H1 (cell line): ENCODE results near the gene DNAJC22. TPM values are rescaled to one million over a fixed set of nuclear protein-coding genes. Genes with fewer than 3 reads are reported as not detected.

Experiments used
- CTCF ChIA-PET: fragments of 300-600 bp; sonication (Branson Sonifier 250); formaldehyde crosslinking; loops from one replicate; lab custom pipeline; 2021; ENCODE audit not compliant: partially characterized antibody; lab: Charles Lee
- POLR2A ChIA-PET: fragments of 300-600 bp; sonication (Branson Sonifier 250); formaldehyde crosslinking; loops from one replicate; lab custom pipeline; 2021; ENCODE audit warnings: inconsistent platforms; ENCODE audit not compliant: partially characterized antibody; lab: Charles Lee
- DNase-seq, 2 experiments: peaks; one replicate each; pipeline versions ENCODE4 v3.0.0 to v3.0.0-alpha.2; 2010 to 2022; ENCODE audit warnings: low spot score in 2 of 2, low read depth in 1 of 2, mixed read lengths in 1 of 2
- FAIRE-seq: peaks from 2 replicates; lab custom pipeline; 2011; peaks lifted over from hg19 to GRCh38; lab: Jason Lieb, UNC
- H2AFZ ChIP-seq: 2 replicates; pipeline ENCODE4 v1.8.1; 2012; ENCODE audit warnings: low read length, inconsistent platforms
- H2AK5ac ChIP-seq: 2 replicates; pipeline ENCODE4 v1.6.1; 2013; ENCODE audit warnings: low read depth, low read length
- H2BK120ac ChIP-seq: replicated peaks from 2 replicates; pipeline ENCODE3; 2013; ENCODE audit warnings: low read depth, low read length, inconsistent platforms
- H2BK12ac ChIP-seq: 2 replicates; pipeline ENCODE4 v1.6.1; 2013; ENCODE audit warnings: low read depth, low read length
- H2BK15ac ChIP-seq: 2 replicates; pipeline ENCODE4 v1.6.1; 2013; ENCODE audit warnings: low read length
- H2BK20ac ChIP-seq: 2 replicates; pipeline ENCODE4 v1.6.1; 2013; ENCODE audit warnings: low read length
- H2BK5ac ChIP-seq: 2 replicates; pipeline ENCODE4 v1.6.1; 2013; ENCODE audit warnings: low read depth, low read length
- H3K14ac ChIP-seq: 2 replicates; pipeline ENCODE4 v1.6.1; 2013; ENCODE audit warnings: inconsistent platforms; ENCODE audit not compliant: insufficient read length
- H3K18ac ChIP-seq: 2 replicates; pipeline ENCODE4 v1.6.1; 2013; ENCODE audit warnings: low read length; ENCODE audit errors: extremely low read depth
- H3K23ac ChIP-seq: 2 replicates; pipeline ENCODE4 v1.6.1; 2013; ENCODE audit warnings: inconsistent platforms; ENCODE audit not compliant: insufficient read length
- H3K23me2 ChIP-seq: 2 replicates; pipeline ENCODE4 v1.6.1; 2013; ENCODE audit warnings: low read depth, low read length
- H3K27ac ChIP-seq: 2 replicates; pipeline ENCODE4 v1.6.1; 2011; ENCODE audit warnings: low read depth, low read length, inconsistent platforms
- H3K27me3 ChIP-seq, 4 experiments: replicated peaks in 1 of 4; 1 replicate in 1 of 4; 2 replicates in 3 of 4; pipeline versions ENCODE4 v1.6.1 to v1.8.1; 2011 to 2013; ENCODE audit warnings: low read length in 3 of 4, mild to moderate bottlenecking in 3 of 4, inconsistent platforms in 2 of 4, mixed read lengths in 2 of 4, moderate library complexity in 1 of 4; ENCODE audit not compliant: control insufficient read depth in 3 of 4, insufficient read depth in 3 of 4; ENCODE audit errors: extremely low read depth in 1 of 4
- H3K36me3 ChIP-seq, 4 experiments: 2 replicates each; pipeline versions ENCODE4 v1.6.1 to v1.8.1; 2011 to 2013; ENCODE audit warnings: mild to moderate bottlenecking in 4 of 4, low read length in 3 of 4, moderate library complexity in 2 of 4, control low read depth in 1 of 4, inconsistent platforms in 1 of 4; ENCODE audit not compliant: insufficient read depth in 4 of 4, control insufficient read depth in 2 of 4
- H3K4ac ChIP-seq: replicated peaks from 2 replicates; pipeline ENCODE3; 2013; ENCODE audit warnings: low read length, low read depth, mixed read lengths, inconsistent platforms; ENCODE audit not compliant: insufficient read length
- H3K4me1 ChIP-seq, 4 experiments: replicated peaks in 1 of 4; 1 replicate in 1 of 4; 2 replicates in 3 of 4; pipeline versions ENCODE4 v1.6.1 to v1.8.1; 2011 to 2013; ENCODE audit warnings: low read length in 3 of 4, inconsistent platforms in 2 of 4, mixed read lengths in 1 of 4; ENCODE audit not compliant: insufficient read depth in 4 of 4, control insufficient read depth in 3 of 4
- H3K4me2 ChIP-seq, 2 experiments: 2 replicates each; pipeline versions ENCODE4 v1.6.1 to v1.8.1; 2011 to 2013; ENCODE audit warnings: low read depth in 2 of 2, low read length in 2 of 2, control low read depth in 1 of 2, inconsistent platforms in 1 of 2, mild to moderate bottlenecking in 1 of 2; ENCODE audit not compliant: insufficient read depth in 1 of 2
- H3K4me3 ChIP-seq, 4 experiments: fragments of 200-600, 300-600 bp in 1 of 4; sonication (generic), shearing (Covaris generic), sonication (Bioruptor Twin) in 1 of 4; 2 replicates each; pipeline versions ENCODE4 v1.5.1 to v1.8.1; 2011 to 2016; ENCODE audit warnings: low read length in 4 of 4, low read depth in 3 of 4, control low read depth in 2 of 4, inconsistent platforms in 2 of 4, mild to moderate bottlenecking in 2 of 4, mixed read lengths in 1 of 4, moderate library complexity in 1 of 4; ENCODE audit not compliant: insufficient read depth in 2 of 4; ENCODE audit errors: extremely low read depth in 1 of 4
- H3K56ac ChIP-seq: replicated peaks from 2 replicates; pipeline ENCODE3; 2013; ENCODE audit warnings: low read depth, mild to moderate bottlenecking, mixed read lengths, low read length, inconsistent platforms; ENCODE audit not compliant: insufficient read length
- H3K79me1 ChIP-seq: 2 replicates; pipeline ENCODE4 v1.6.1; 2013; ENCODE audit warnings: low read depth, low read length, control low read depth
- H3K79me2 ChIP-seq, 2 experiments: 2 replicates each; pipeline versions ENCODE4 v1.6.1 to v1.8.1; 2012 to 2013; ENCODE audit warnings: low read length in 2 of 2, mild to moderate bottlenecking in 2 of 2, inconsistent platforms in 1 of 2; ENCODE audit not compliant: insufficient read depth in 2 of 2, control insufficient read depth in 1 of 2
- H3K9ac ChIP-seq, 4 experiments: replicated peaks in 1 of 4; 1 replicate in 1 of 4; 2 replicates in 3 of 4; pipeline versions ENCODE4 v1.6.1 to v1.8.1; 2011 to 2013; ENCODE audit warnings: low read depth in 3 of 4, low read length in 3 of 4, control low read depth in 2 of 4, mild to moderate bottlenecking in 2 of 4, moderate library complexity in 2 of 4, inconsistent platforms in 1 of 4; ENCODE audit errors: extremely low read depth in 1 of 4
- H3K9me3 ChIP-seq, 2 experiments: 2 replicates each; pipeline versions ENCODE4 v1.6.1 to v1.8.1; 2012 to 2013; ENCODE audit warnings: mild to moderate bottlenecking in 2 of 2, moderate library complexity in 2 of 2, control low read depth in 1 of 2, inconsistent platforms in 1 of 2, low read depth in 1 of 2, low read length in 1 of 2, mixed read lengths in 1 of 2; ENCODE audit not compliant: insufficient read depth in 2 of 2
- H4K20me1 ChIP-seq, 2 experiments: replicated peaks in 1 of 2; 2 replicates each; pipeline versions ENCODE3 to v1.8.1; 2011 to 2013; ENCODE audit warnings: inconsistent platforms in 2 of 2, low read length in 2 of 2, mild to moderate bottlenecking in 1 of 2; ENCODE audit not compliant: insufficient read depth in 2 of 2, control insufficient read depth in 1 of 2
- H4K5ac ChIP-seq: 2 replicates; pipeline ENCODE4 v1.6.1; 2013; ENCODE audit warnings: low read length, low read depth, mixed read lengths, inconsistent platforms; ENCODE audit not compliant: insufficient read length
- H4K8ac ChIP-seq: 2 replicates; pipeline ENCODE4 v1.8.0; 2013; ENCODE audit warnings: mild to moderate bottlenecking, moderate library complexity, low read length, inconsistent platforms; ENCODE audit not compliant: insufficient read depth; ENCODE audit errors: extremely low read depth
- H4K91ac ChIP-seq: replicated peaks from 2 replicates; pipeline ENCODE3; 2013; ENCODE audit warnings: low read length, mixed read lengths, inconsistent platforms; ENCODE audit not compliant: insufficient read length
- E2F6 ChIP-seq: IDR thresholded peaks from 2 replicates; pipeline ENCODE4 v1.6.1; 2012; ENCODE audit warnings: inconsistent platforms
- EZH2 ChIP-seq: fragments of 200-600 bp; sonication (generic); IDR thresholded peaks from 2 replicates; pipeline ENCODE4 v1.7.1; 2012; ENCODE audit warnings: low read depth, mild to moderate bottlenecking, moderate library complexity, low read length, inconsistent platforms; ENCODE audit not compliant: severe bottlenecking
- KDM4A ChIP-seq: IDR thresholded peaks from one replicate; pipeline ENCODE4 v1.7.1; 2012; ENCODE audit warnings: low read depth, mild to moderate bottlenecking, moderate library complexity, low read length, inconsistent platforms; ENCODE audit not compliant: severe bottlenecking
- RBBP5 ChIP-seq: IDR thresholded peaks from 2 replicates; pipeline ENCODE4 v1.7.1; 2012; ENCODE audit warnings: low read depth, mild to moderate bottlenecking, inconsistent platforms, low read length, moderate library complexity, borderline replicate concordance
- RFX5 ChIP-seq: IDR thresholded peaks from 2 replicates; pipeline ENCODE4 v1.6.1; 2011; ENCODE audit warnings: low read depth, low read length, improper control_type of control experiment, borderline replicate concordance
- RNF2 ChIP-seq: fragments of 200-900, 300-1000 bp; sonication (generic); IDR thresholded peaks from 2 replicates; pipeline ENCODE4 v1.7.1; 2016; ENCODE audit warnings: borderline replicate concordance, low read depth, mild to moderate bottlenecking, antibody characterized with exemption, low read length; ENCODE audit not compliant: poor library complexity, severe bottlenecking; ENCODE audit errors: missing control alignments
- TAF1 ChIP-seq: IDR thresholded peaks from 2 replicates; pipeline ENCODE4 v1.6.1; 2011; ENCODE audit warnings: mild to moderate bottlenecking, low read depth, low read length
- WGBS, 2 experiments: shearing (Covaris generic) in 1 of 2; methylation state at CpG; one replicate each; pipeline versions ENCODE4 v1.1.6 to v1.1.7; 2013 to 2015; ENCODE audit warnings: low lambda C conversion rate in 2 of 2, mixed read lengths in 2 of 2, inconsistent platforms in 1 of 2, low coverage in 1 of 2, missing lambda C conversion rate in 1 of 2; ENCODE audit not compliant: insufficient replicate concordance in 2 of 2, insufficient coverage in 1 of 2, insufficient read length in 1 of 2; ENCODE audit errors: extremely low coverage in 1 of 2, missing lambda C conversion rate in 1 of 2; 5-methylcytosine and 5-hydroxymethylcytosine counted together
- polyA plus RNA-seq, 7 experiments: library from polyadenylated mRNA; depleted of rRNA in 3 of 7; stranded (reverse) in 5 of 7; unstranded in 2 of 7; fragments of >200 nt in 5 of 7; fragments of 200-250 nt in 2 of 7; gene quantifications; 1 replicate in 5 of 7; 2 replicates in 1 of 7; 4 replicates in 1 of 7; pipeline versions ENCODE4 v1.2.1 to v1.2.3, GENCODE V29; 2011 to 2013; ENCODE audit warnings: missing spikeins in 2 of 7, mixed read lengths in 2 of 7
- total RNA-seq: library from RNA; stranded (reverse); fragmentation: NEBNext Ultra II Directional; extraction: Animal tissue kit (Norgen Biotek cat#: 25700); gene quantifications from 2 replicates; pipeline ENCODE4 v1.2.1, GENCODE V29; 2021

The DNAJC22 gene
- total and polyA plus RNA-seq, 2 of the 8 experiments (the other 6 are each of a cell fraction or from before 2014, with no cell fraction given), result 0.20 to 0.39 TPM

GRCh38 chr12:49335955-49336644, 10.6 kb upstream of the DNAJC22 start:
- no peak overlapping the region for H2BK5ac ChIP-seq
- H4K5ac ChIP-seq, result no peak overlapping the region
- 0 out of 2 replicates have a peak overlapping the region, but pooled peaks have one; percentile 31 for H2BK12ac ChIP-seq
- H3K9me3 ChIP-seq, result peaks cover 0 to 6% of the 10 kb centered on the region in 2 experiments; a peak in 1 of 4 replicates
- no peak overlapping the region; the same call in 1 of the 2 replicates for H2AK5ac ChIP-seq
- H3K4ac ChIP-seq, result no peak overlapping the region
- peak overlapping the region; percentile 10 to 63 (median 34); a peak in 3 of 8 replicates for H3K4me3 ChIP-seq
- H3K27me3 ChIP-seq, result peaks cover 67 to 95% (median 87%) of the 10 kb centered on the region in 4 experiments
- no peak overlapping the region for H2BK20ac ChIP-seq
- H4K20me1 ChIP-seq, result peaks cover 5 to 8% of the 10 kb centered on the region in 2 experiments
- ChIA-PET CTCF (interaction anchor here (0.9 to 12.7 kb wide), 10 partner anchors 8 to 376 kb away, joined by 3 to 276 read pairs (median 4); partner anchors contain the start of genes DNAJC22 and PRPH), POLR2A (interaction anchor here (1.3 to 6.2 kb wide), 3 partner anchors 11 to 41 kb away, joined by 4 to 37 read pairs (median 32); partner anchors contain the start of genes DNAJC22, PRPH and TROAP)
- H3K9ac ChIP-seq, result no peak overlapping the region
- no peak for FAIRE-seq
- no peak overlapping the region for H3K14ac ChIP-seq
- H4K91ac ChIP-seq, result no peak overlapping the region
- no peak overlapping the region for H2BK120ac ChIP-seq
- no peak overlapping the region for H2AFZ ChIP-seq
- DNase-seq, result peak in 1 of 2 experiments; percentile 54
- H3K23ac ChIP-seq, result no peak overlapping the region
- H3K4me1 ChIP-seq, result peaks cover 0 to 37% (median 21%) of the 10 kb centered on the region in 4 experiments; a peak in 6 of 7 replicates
- H2BK15ac ChIP-seq, result 0 out of 2 replicates have a peak overlapping the region, but pooled peaks have one; percentile 61
- H3K27ac ChIP-seq, result no peak overlapping the region
- peaks cover 7% of the 10 kb centered on the region; the same call in 1 of the 2 replicates for H3K23me2 ChIP-seq
- no peak overlapping the region for H3K56ac ChIP-seq
- no peaks in the 10 kb centered on the region for H3K79me1 ChIP-seq
- no peaks in the 10 kb centered on the region for H3K79me2 ChIP-seq
- no peak overlapping the region; the same call in 1 of the 2 replicates for H3K18ac ChIP-seq
- WGBS, 2 experiments, result 21% methylated on average over 41 of the region's 72 CpGs; no CpG with 5 or more reads in 1 of the 2 experiments
- H4K8ac ChIP-seq, result peak overlapping the region; percentile 78; the same call in 1 of the 2 replicates
- peak overlapping the region; percentile 12 to 70 for H3K4me2 ChIP-seq
- H3K36me3 ChIP-seq, result peaks cover 0 to 8% (median 0%) of the 10 kb centered on the region in 4 experiments; a peak in 1 of 8 replicates
- TF ChIP-seq RNF2 (peak; percentile 24), EZH2 (peak; percentile 86), TAF1 (no peak), KDM4A (peak; percentile 69), RFX5 (no peak), E2F6 (peak; percentile 97), RBBP5 (peak; percentile 47; the same call in 1 of the 2 replicates)
